ENCODE data around the gene TRIM2.

TRIM2 gene

DNA sequence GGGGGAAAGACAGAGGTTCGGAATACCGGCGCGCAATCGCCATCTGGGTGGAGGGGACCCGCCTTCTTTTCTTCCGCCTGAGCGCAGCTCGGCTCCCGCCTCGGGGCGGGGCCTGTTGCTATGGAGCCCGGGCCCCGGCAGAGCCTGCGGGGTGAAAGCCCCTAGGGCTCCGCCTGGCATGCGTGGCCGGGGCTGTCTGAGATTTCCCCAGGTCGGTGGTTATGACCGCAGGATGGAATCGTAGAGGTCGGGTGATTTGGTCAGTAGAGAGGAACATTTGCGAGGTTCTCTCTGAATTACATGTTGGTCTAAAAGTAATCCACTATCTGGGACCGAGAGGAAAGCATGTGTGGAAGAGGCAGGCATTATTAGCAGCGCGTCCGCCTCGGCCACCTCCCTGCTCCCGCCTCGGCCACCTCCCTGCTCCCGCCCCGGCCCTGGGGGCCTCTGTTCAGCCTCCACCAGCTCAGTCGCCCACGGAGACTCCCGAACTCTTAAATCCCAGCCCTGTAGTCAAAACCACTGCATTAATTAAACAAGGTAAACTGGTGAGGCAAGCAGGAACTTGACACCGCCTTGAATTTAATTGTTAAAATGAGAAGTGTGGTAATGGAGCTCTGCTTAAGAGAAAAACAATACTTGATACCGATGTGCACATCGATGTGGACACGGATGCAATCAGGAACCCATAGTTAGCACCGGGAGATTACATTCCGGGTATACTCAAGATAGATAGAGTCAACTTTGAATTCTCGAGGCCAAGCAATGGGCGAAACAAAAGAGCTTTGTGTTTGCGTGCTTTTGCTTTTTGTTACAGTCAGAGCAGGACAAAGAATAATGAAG is 45.2 kb downstream of the TRIM2 start:
- DNase-seq (ENCODE audit: low spot score): peak; percentile 88

DNA sequence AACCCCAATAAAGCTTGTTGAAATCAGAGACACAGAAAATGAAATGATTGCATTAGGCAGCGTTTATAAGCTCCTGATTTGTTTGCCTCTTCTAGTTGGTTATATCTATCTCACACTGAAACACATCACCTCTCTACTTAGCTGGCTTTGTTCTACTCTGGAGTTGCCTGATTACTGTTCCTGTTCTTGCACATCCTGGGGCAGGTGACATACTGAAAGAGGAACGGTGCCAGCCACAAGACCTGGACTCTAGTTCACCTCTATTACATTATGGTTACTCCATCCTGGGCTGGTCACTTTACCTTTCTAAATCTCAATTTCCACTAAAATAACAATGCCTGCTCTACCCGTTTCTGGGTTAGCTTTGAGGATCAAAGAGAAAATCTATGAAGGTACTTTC is 47.9 kb downstream of the TRIM2 start:
- no peak for DNase-seq (ENCODE audit: low spot score)

DNA sequence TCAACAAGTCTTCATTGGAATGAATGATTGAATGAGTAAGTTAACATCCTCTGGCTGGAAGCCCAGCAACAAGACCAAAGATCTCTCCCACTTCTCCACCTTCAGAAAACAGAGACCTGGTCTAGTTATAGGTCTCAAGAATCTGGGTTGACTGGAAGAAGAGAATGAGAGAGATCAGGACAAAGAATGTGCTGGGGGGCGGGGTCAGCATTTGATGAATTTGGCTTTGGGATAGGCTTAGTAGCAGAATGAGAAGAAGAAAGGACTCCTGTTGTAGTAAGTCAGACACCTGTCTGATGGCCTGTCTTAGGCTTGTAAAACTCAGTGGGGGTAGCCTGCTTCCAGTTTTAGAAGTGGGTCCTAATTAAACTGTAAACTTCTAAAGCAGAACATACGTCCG is 51.0 kb downstream of the TRIM2 start:
- DNase-seq (ENCODE audit: low spot score): no peak

DNA sequence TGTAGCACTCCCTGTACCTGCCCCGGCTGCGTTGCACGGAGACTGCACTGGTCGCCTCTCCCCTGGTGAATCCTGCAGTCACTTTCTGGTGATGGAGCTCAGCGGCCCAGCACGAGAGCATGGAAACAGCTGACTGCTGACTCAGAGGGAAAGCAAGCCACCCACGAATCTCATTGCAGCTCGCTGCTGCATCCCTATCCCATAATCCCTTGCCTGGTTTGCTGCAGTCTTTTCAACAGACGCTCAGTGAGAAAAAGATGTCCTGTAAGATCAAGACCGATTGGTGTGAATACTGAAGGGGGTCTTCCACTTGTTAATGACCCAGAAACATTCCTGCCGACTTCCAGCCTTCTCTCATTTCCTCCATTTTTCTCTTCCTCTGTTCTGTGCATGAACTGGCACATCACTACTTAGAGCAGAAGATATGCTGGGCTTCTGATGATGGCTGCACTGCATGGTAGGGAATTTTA is 52.9 kb downstream of the TRIM2 start:
- DNase-seq (ENCODE audit: low spot score): no peak

DNA sequence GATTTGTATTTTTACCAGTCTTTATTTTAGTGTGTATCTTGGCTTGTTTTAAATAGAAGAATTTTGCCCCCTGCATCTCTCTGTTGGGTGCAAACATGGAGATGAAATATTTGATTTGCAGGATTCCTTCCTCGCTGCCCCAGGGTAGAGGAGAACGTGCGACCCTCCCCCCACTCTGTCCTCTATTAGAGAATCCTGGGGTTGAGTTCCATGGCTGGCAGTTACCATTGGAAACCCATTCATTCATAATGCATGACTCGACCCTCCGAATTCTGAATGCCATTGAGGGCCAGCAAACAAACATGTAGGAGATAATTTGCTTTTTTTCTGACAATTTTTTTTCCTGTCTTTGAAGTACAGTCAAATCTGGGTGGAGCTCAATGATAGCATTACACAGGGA is 53.7 kb downstream of the TRIM2 start:
- DNase-seq (ENCODE audit: low spot score): no peak

DNA sequence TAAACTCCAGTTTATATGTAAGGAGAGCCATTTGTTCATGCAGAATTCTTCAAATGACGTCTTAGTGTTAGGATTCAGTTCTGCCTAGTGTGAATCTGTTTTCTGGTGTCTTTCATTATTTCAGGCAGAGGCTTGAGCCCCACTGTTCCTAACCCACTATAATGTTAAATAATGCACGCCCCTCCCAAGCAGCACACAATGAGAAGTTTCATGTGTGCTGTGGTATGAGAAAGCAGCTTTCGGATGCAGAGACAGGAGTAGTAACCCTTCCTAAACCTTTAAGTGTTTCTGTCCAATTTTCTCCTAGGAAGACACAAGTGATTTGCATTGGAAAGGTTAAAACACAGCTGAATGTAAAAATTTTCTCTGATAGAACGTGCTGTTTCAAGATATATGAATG is 54.5 kb downstream of the TRIM2 start:
- no peak for DNase-seq (ENCODE audit: low spot score)

DNA sequence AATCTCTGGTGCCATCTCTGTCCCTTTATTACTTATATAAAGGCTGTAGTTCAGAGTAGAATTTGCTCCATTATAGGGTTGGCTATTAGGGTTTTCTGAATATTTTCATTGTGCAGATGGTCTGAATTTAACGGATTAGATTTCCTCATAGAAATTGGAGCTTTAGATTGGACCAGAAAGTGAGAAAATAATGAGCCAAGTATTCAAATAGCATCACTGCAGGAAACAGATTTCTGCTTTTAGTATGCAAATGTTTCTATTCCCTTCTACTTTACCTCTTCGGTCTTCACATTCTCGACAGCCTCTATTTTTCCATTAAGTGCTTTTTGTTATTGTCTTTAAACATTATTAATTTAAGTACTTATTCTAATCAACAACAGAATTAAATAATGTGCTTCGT is 55.4 kb downstream of the TRIM2 start:
- no peak for DNase-seq (ENCODE audit: low spot score)

DNA sequence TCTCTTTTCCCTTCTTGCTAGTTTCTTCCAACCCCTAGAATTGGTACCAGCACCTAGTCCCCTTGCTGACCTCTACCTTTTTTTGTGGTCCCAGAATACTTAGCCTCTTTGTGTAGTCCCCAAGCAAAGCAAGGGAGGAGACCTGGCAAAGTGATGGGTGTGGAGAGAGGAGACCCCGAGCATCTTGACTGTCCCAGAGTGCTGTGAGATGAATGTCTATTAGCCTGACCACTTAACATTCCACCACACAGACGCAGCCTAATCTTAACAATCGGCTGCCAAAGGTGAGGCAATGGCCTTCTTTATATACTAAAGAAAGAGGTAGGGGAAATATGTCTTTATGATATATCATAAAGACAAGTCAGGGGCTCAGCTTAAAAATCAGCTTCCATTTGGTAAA is 55.9 kb downstream of the TRIM2 start:
- DNase-seq (ENCODE audit: low spot score): no peak

DNA sequence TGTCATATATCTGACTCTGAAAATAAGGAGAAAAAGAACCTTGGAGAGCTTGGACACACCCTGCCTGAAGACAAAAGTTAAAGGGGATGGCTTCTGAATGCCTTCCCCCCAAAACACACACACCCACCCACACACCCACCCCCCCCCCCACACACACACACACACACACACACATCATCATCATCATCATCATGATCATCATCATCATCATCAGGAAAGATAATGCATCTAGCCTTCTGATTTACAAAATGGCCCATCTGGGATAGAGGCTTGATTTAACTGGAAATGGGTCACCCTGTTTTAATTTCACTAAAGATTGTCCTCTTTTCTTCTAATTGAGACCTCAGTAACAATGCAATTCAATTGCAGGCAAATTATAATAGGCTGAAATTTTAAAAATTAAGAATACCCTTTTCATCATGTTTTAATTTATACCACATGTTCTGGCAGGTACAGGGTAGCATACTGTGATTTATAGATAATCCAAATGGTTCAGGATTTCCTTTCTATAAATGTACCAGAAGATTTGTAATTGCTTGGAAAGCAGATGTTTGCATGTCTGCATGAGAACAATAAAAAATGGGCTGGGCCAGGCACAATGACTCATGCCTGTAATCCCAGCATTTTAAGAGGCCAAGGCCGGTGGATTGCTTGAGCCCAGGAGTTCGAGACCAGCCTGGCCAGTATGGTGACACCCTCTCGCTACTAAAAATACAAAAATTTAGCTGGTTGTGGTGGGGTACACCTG is 56.5 kb downstream of the TRIM2 start:
- no peak for DNase-seq (ENCODE audit: low spot score)

DNA sequence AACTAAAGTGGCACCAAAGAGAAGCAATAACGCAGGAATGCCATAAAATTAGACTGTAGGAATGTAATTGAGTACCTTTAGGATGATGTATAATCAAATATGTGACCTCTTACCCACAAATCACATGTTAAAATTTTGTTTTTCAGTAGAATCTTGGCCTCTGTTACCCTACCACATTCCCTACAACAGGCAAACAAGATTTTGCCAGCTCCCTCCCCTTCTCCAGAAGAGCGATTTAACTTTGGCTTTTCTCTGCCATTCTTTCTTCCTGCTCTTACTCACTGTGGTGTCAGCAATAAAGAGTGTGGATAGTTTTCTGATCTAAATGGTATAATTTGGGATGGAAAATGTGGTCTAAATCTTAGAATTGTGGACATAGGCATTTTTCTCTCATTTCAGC is 57.2 kb downstream of the TRIM2 start:
- no peak for DNase-seq (ENCODE audit: low spot score)

DNA sequence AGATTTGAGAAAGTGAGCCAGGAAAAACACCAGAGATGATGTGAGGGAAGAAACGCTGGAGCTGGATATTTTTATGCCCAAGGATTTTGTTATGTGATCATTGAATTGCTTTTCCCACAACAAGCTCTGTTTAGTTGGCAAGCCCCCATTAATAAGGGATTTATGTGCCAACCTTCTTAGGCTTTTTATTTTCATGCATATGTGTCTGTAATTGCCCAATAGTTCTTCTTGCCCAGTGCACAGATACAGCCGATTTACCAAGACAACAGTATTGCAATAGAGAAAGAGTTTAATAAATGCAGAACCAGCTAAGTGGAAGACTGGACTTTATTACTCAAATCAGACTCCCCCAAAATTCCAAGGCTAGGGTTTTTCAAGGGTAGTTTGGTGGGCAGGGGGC is 57.7 kb downstream of the TRIM2 start:
- DNase-seq (ENCODE audit: low spot score): no peak

DNA sequence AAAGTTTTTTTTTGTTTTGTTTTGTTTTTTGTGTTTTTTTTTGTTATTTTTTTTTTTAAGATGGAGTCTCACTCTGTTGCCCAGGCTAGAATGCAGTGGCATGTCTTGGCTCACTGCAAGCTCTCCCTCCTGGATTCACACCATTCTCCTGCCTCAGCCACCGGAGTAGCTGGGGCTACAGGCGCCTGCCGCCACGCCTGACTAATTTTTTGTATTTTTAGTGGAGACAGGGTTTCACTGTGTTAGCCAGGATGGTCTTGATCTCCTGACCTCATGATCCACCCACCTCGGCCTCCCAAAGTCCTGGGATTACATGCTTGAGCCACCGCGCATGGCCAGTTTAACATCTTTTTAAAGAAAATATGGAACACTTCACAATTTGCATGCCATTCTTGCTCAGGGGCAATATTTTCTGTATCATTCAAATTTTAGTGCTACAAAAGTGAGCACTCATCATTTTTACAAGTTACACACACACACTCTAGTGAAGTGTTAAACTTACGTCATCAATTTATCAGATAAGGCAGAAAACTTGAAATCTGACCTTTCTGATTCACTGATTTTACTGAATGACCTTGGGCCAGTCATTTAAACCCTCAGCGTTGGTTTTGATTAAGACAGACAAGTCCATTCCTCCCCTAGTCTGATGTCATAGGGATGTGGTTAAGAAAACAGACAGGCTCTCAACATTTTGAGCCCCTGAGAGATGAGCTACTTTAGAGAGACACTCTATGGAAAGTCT is 61.2 kb downstream of the TRIM2 start:
- DNase-seq (ENCODE audit: low spot score): no peak

DNA sequence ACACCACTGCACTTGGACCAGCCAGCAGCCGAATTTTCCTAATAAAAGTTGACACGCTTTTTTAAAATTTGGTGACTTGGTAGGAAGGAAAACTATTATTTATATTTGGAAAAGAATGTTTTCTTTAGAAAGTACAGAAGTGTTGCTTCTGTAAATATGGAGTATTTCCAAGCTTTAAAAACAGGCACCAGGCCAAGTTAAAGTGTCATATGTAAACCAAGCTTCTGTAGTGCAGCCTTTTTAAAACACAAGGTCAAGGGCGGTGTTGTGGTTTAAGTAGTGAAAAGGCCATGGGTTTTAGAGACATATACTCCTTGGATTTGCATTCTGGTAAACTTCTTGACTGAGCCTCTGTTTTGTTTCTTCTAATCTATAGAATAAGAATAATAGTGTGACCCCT is 62.7 kb downstream of the TRIM2 start:
- DNase-seq (ENCODE audit: low spot score): no peak

DNA sequence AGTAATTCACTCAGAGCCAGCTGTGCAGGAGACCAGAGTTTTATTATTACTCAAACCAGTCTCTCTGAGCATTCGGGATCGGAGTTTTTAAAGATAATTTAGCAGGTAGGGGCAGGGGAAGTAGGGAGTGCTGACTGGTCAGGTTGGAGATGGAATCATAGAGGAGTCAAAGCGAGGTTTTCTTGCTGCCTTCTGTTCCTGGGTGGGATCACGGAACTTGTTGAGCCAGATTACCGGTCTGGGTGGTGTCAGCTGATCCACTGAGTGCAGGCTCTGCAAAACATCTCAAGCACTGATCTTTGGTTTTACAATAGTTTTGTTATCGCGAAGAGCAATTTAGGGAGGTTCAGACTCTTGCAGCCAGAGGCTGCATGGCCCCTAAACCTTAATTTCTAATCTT is 63.6 kb downstream of the TRIM2 start:
- DNase-seq (ENCODE audit: low spot score): no peak

DNA sequence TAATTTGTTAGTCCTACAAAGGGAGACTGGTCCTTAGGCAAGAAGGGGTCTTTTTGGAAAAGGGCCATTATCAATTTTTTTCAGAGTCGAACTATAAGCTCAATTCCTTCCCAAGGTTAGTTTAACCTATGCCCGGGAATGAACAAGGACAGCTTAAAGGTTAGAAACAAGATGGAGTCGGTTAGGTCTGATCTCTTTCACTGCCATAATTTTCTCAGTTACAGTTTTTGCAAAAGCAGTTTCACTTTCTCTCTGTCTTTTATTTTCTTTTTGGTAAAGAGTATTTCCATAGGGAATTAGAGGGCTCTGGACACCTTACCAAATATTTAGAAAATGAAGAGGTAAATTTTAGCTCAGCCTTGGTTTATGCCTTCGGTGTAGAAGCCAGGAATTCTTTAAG is 64.1 kb downstream of the TRIM2 start:
- no peak for DNase-seq (ENCODE audit: low spot score)

DNA sequence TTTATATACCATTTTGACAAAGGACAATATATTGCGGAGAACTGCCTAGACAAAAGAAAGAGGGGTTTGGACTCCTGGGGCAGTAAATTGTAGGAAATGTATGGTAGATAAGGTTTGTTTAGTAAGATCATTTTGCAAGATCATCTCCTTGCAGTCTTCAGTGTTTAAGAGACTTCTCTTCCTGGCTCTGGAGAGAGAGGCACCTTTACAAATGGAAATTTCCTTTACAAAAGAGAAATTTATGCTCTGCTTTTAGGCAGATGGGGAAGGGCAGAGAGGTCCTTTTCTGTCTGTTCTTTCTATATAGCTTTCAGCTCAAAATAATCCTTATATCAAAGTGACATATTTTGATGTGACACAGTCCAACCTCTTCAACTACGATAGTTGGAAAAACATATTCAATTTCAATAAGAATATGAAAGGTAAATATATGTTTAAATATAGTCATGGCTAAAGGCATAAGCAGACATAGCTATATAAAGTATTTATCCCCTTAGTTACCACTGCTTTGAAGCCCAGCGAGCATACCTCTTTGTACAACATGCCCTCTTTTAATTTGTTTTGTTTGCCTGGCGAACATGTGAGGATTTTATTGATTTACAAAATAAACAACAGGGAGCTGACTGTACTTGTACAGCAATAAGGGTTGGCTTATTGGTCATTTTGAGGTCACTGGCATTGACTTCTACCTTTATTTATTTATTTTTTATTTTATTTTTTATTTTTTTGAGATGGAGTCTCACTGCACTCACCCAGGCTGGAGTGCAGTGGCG is 65.2 kb downstream of the TRIM2 start:
- DNase-seq (ENCODE audit: low spot score): no peak

DNA sequence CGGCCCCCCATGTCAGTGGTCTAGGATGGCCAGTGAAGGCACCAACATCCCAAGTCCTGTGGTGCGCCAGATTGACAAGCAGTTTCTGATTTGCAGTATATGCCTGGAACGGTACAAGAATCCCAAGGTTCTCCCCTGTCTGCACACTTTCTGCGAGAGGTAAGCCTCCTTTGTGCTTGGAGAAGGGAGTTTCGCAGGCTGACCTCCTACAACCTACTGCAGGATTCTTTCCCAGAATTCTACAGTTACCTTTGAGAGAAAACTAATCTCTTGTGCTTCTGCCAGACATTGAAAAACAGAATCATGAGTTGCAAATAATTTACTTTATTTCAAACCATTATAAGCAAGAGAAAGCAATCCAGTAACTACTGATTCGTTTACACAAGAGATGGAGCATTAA is 66.1 kb downstream of the TRIM2 start:
- DNase-seq (ENCODE audit: low spot score): no peak

DNA sequence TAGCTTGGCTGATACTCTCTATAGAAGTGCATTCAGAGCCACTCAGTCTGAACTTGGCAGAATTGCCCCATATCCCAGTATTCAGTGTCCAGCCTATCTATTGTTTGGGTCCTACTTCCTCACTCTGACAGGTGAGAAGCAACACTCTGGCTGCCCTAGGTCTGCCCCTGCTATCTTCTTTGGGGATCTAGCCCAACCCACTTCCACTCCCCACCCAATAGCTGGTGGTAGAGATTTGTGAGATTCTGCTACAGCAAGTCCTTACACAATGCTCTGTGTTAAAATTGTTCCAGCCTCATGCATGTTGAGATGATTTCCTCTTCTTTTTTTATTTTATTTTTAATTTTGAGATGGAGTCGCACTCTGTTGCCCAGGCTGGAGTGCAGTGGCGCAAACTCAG is 67.6 kb downstream of the TRIM2 start:
- no peak for DNase-seq (ENCODE audit: low spot score)

DNA sequence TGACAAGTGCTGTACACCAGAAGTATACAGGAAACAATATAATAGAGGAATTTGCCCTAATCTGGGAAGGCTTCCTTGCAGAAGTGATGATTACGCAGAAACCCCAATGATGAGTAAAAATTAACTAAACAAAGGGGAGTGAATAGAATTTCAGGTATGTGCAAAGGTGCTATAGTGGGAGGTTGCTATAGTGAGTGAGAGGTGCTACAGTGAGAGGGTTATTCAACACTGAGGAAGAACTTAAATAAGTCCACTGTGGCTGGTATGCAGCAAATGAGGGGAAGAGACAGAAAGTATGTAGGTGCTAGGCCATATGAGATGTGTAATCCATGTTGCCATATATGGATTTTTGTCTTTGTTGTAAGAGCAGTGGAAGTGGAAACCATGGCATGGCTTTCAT is 69.5 kb downstream of the TRIM2 start:
- no peak for DNase-seq (ENCODE audit: low spot score)

DNA sequence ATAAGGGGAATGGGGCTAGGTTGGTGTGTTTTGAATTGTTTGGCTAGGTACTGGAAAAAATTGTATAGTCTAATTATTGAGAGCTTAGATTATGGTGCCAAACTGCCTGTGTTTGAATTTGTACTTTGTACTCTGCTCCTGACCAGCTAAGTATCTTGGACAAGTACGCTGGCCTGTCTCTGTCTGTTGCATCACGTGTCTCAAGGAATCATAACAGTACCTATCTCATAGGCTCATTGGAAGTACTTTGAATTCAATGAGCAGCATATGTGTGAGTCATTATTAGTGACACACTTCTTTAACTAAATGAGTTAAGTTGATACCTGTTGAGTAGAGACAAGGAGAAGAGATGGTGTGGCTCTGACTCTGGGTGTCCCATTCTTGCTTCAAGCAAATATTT is 70.7 kb downstream of the TRIM2 start:
- DNase-seq (ENCODE audit: low spot score): no peak

DNA sequence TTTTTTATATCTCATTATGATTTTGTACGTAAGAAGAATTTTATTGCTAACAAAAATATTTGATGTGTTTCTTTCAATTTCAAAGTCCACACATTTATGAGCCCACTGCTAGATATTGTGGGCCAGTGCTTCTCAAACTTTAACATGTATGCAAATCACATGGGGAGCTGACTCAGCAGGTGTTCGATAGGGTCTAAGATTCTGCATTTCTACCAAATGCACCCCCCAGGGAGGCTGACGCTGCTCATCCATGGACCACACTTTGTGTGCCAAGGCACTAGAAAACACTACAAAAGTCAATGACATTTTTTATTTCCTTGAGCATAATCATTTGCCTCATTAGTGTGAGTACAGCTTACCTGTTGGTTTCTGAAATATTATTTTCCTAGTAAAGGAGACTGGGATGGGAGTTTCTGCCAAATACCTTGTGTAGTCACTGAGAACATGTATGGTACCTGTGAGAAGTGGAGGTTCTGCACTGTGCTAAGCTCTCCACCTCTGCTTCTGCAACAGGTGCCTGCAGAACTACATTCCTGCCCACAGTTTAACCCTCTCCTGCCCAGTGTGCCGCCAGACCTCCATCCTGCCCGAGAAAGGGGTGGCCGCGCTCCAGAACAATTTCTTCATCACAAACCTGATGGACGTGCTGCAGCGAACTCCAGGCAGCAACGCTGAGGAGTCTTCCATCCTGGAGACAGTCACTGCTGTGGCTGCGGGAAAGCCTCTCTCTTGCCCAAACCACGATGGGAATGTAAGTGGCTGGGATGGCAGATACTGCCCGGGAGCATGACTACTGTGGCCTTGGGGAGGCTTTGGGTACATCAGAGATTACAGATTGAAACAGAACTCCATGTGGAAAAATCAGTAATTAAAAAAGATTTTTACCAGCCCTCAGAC is 71.4 kb downstream of the TRIM2 start:
- no peak for DNase-seq (ENCODE audit: low spot score)

Measured in HuH-7 (cell line).